CD4-positive, CD25-positive, alpha-beta regulatory T cell (primary cell): ENCODE data around the gene FAM217B. TPM values are rescaled to one million over a fixed set of nuclear protein-coding genes. Genes with fewer than 3 reads are reported as not detected.
"Not testable (repeated sequence)": the region's sequence is repeated elsewhere in the genome, so short reads cannot be mapped to it uniquely, and the experiment has no call there.

ENCODE experiments used
- ATAC-seq, 2 donors: fragments of 150-1000 bp; cut with Tn5 transposase; one replicate each; pipeline ENCODE4 v1.10.0; 2021; ENCODE audit warnings: low read depth in 2 of 2, moderate number of reproducible peaks in 2 of 2, moderate library complexity in 1 of 2
- DNase-seq, 3 donors: peaks; one replicate each; pipeline versions ENCODE4 v3.0.0 to v3.0.0-alpha.2; 2012 to 2022; ENCODE audit warnings: mixed read lengths in 1 of 3
- H3K27ac ChIP-seq: one replicate; pipeline ENCODE4 v1.7.0; 2013; ENCODE audit warnings: mild to moderate bottlenecking, low read length; ENCODE audit not compliant: insufficient read depth, poor library complexity, severe bottlenecking
- H3K27me3 ChIP-seq: one replicate; pipeline ENCODE4 v1.7.0; 2013; ENCODE audit warnings: low read length; ENCODE audit not compliant: control insufficient read depth, insufficient read depth
- H3K36me3 ChIP-seq: one replicate; pipeline ENCODE4 v1.7.0; 2013; ENCODE audit warnings: mild to moderate bottlenecking, low read length, moderate library complexity; ENCODE audit not compliant: control insufficient read depth, insufficient read depth
- H3K4me1 ChIP-seq: 2 replicates; pipeline ENCODE4 v1.7.0; 2013; ENCODE audit warnings: mild to moderate bottlenecking, low read length; ENCODE audit not compliant: insufficient read depth, control insufficient read depth, poor library complexity, severe bottlenecking
- H3K4me3 ChIP-seq: one replicate; pipeline ENCODE4 v1.7.0; 2013; ENCODE audit warnings: low read depth, mild to moderate bottlenecking, low read length, moderate library complexity
- H3K9me3 ChIP-seq, 2 experiments: 1 replicate in 1 of 2; 2 replicates in 1 of 2; pipeline ENCODE4 v1.7.0; 2013; ENCODE audit warnings: low read length in 2 of 2, mild to moderate bottlenecking in 1 of 2, moderate library complexity in 1 of 2; ENCODE audit not compliant: control insufficient read depth in 2 of 2
- H3K27ac Mint-ChIP-seq, 3 donors: one replicate each; pipeline ENCODE4 v1.8.0; 2020 to 2022; ENCODE audit warnings: mild to moderate bottlenecking in 3 of 3, mixed read lengths in 3 of 3, moderate library complexity in 2 of 3
- H3K27me3 Mint-ChIP-seq: one replicate; pipeline ENCODE4 v1.8.0; 2022; ENCODE audit warnings: mild to moderate bottlenecking, mixed read lengths
- H3K36me3 Mint-ChIP-seq: one replicate; pipeline ENCODE4 v1.8.0; 2020; ENCODE audit warnings: mixed read lengths
- H3K4me1 Mint-ChIP-seq, 4 donors: one replicate each; pipeline ENCODE4 v1.8.0; 2020 to 2022; ENCODE audit warnings: mixed read lengths in 4 of 4, mild to moderate bottlenecking in 1 of 4
- H3K4me3 Mint-ChIP-seq, 4 donors: one replicate each; pipeline ENCODE4 v1.8.0; 2020 to 2022; ENCODE audit warnings: mild to moderate bottlenecking in 4 of 4, mixed read lengths in 4 of 4, moderate library complexity in 3 of 4
- H3K9me3 Mint-ChIP-seq, 7 donors: one replicate each; pipeline ENCODE4 v1.8.0; 2020 to 2022; ENCODE audit warnings: mixed read lengths in 7 of 7, mild to moderate bottlenecking in 3 of 7, moderate library complexity in 2 of 7
- polyA plus RNA-seq, 4 donors: library from polyadenylated mRNA; unstranded; fragments of 300-500 nt; fragmentation: Illumina TruSeq; gene quantifications; one replicate each; pipeline ENCODE4 v1.2.3, GENCODE V29; 2021
- total RNA-seq: library from RNA; stranded (reverse); gene quantifications from one replicate; pipeline ENCODE4 v1.2.3, GENCODE V29; 2022

Gene FAM217B
- total and polyA plus RNA-seq, 5 donors from 2014 or later: 15.8 to 30.1 (median 23.6) TPM

GRCh38 chr20:59948212-59948611 lies 8.0 kb downstream of the FAM217B start:
- H3K4me1 Mint-ChIP-seq: peaks cover 14 to 39% (median 24%) of the 10 kb centered on the region in 4 donors
- Histone ChIP-seq H3K4me1 (peaks cover 4% of the 10 kb centered on the region), H3K27me3 (no peaks in the 10 kb centered on the region), H3K9me3 (no peaks in the 10 kb centered on the region), H3K4me3 (peak overlapping the region; percentile 75), H3K36me3 (peaks cover 22% of the 10 kb centered on the region), H3K27ac (peak overlapping the region; percentile 60)
- H3K27me3 Mint-ChIP-seq: no peaks in the 10 kb centered on the region
- ATAC-seq (no peak), DNase-seq (no peak)
- peak overlapping the region in 2 of 3 donors; percentile 15 to 59 for H3K27ac Mint-ChIP-seq
- peaks cover 9% of the 10 kb centered on the region for H3K36me3 Mint-ChIP-seq
- H3K4me3 Mint-ChIP-seq: no peak overlapping the region
- no peaks in the 10 kb centered on the region for H3K9me3 Mint-ChIP-seq

GRCh38 chr20:59948828-59949720 lies 8.9 kb downstream of the FAM217B start:
- Histone ChIP-seq H3K9me3 (no peaks in the 10 kb centered on the region), H3K36me3 (peaks cover 14% of the 10 kb centered on the region), H3K4me3 (peak overlapping the region; percentile 75), H3K27me3 (no peaks in the 10 kb centered on the region), H3K27ac (peak overlapping the region; percentile 60), H3K4me1 (peaks cover 4% of the 10 kb centered on the region)
- Mint-ChIP-seq H3K9me3 (no peaks in the 10 kb centered on the region), H3K4me1 (peaks cover 14 to 39% (median 24%) of the 10 kb centered on the region in 4 donors), H3K4me3 (peak overlapping the region; percentile 13 to 80 (median 71)), H3K27me3 (no peaks in the 10 kb centered on the region), H3K36me3 (peaks cover 8% of the 10 kb centered on the region), H3K27ac (peak overlapping the region; percentile 59 to 99 (median 88))
- ATAC-seq (peak; percentile 78 to 81), DNase-seq (peak; percentile 16 to 86 (median 73))

- Histone ChIP-seq H3K36me3 (peaks cover 5% of the 10 kb centered on the region), H3K27ac (peak overlapping the region; percentile 17), H3K4me1 (peaks cover 4% of the 10 kb centered on the region), H3K9me3 (no peaks in the 10 kb centered on the region), H3K27me3 (no peaks in the 10 kb centered on the region), H3K4me3 (no peak overlapping the region)
- no peak for DNase-seq
- Mint-ChIP-seq H3K27ac (peak overlapping the region in 1 of 3 donors; percentile 78), H3K36me3 (no peaks in the 10 kb centered on the region), H3K4me1 (peaks cover 14 to 33% (median 23%) of the 10 kb centered on the region in 4 donors), H3K4me3 (no peak overlapping the region), H3K27me3 (no peaks in the 10 kb centered on the region), H3K9me3 (no peaks in the 10 kb centered on the region)
- no peak for ATAC-seq
These were observed 9.7 kb downstream of the FAM217B start for GRCh38 chr20:59949911-59950310.

DNA sequence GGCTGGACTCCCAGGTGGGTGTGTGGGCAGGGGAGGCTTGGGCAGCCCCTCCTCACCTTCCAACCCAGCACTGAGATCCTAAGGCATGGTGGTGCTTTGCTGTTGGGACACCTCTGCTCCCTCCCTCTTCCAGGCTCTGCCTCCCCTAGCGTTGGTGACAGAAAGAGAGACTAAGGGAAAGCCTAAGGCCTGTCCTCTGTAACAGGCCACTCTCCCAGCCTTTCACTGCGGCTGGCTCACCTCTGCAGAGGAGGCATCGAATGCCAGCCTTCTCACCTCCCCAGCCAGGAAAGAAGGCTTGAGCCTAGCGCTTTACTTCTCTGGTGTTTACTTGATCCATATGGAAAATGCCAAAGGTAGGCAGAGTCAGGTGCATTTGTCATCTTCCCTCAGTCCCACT lies 14.5 kb downstream of the FAM217B start:
- no peaks in the 10 kb centered on the region for H3K36me3 ChIP-seq
- ATAC-seq (no peak), DNase-seq (no peak)
- H3K27me3 ChIP-seq: no peaks in the 10 kb centered on the region
- no peak overlapping the region for H3K4me3 ChIP-seq
- no peak overlapping the region for H3K27ac ChIP-seq
- Mint-ChIP-seq H3K27me3 (no peaks in the 10 kb centered on the region), H3K4me3 (no peak overlapping the region), H3K9me3 (no peaks in the 10 kb centered on the region), H3K27ac (peak overlapping the region in 2 of 3 donors; percentile 41 to 46), H3K4me1 (peaks cover 0 to 2% (median 0%) of the 10 kb centered on the region in 4 donors), H3K36me3 (peaks cover 5% of the 10 kb centered on the region)
- no peaks in the 10 kb centered on the region for H3K4me1 ChIP-seq
- no peaks in the 10 kb centered on the region for H3K9me3 ChIP-seq

- Histone ChIP-seq H3K4me3 (no peak overlapping the region), H3K9me3 (no peaks in the 10 kb centered on the region), H3K4me1 (no peaks in the 10 kb centered on the region), H3K27me3 (no peaks in the 10 kb centered on the region), H3K36me3 (no peaks in the 10 kb centered on the region), H3K27ac (no peak overlapping the region)
- DNase-seq: peak in 1 of 3 donors; percentile 29
- no peak for ATAC-seq
- Mint-ChIP-seq H3K27ac (peak overlapping the region in 2 of 3 donors; percentile 41 to 46), H3K9me3 (no peaks in the 10 kb centered on the region), H3K36me3 (peaks cover 10% of the 10 kb centered on the region), H3K4me3 (no peak overlapping the region), H3K27me3 (no peaks in the 10 kb centered on the region), H3K4me1 (peaks cover 0 to 2% (median 0%) of the 10 kb centered on the region in 4 donors)
These were observed 15.1 kb downstream of the FAM217B start for GRCh38 chr20:59955131-59955796.

DNA sequence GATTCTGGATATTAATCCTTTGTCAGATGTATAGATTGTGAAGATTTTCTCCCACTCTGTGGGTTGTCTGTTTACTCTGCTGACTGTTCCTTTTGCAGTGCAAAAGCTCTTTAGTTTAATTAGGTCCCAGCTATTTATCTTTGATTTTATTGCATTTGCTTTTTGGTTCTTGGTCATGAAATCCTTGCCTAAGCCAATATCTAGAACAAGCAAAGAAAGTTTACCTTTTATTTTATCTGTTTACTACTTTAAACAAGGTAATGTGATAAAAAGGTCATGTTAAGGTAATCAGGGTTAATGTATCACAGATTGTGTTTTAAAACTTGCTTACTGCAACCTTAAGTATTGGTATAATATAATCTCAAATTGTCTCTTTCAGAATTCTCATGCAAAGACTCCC lies 17.4 kb downstream of the FAM217B start:
- not testable (repeated sequence) for H3K27ac ChIP-seq, H3K4me1 Mint-ChIP-seq, H3K27ac Mint-ChIP-seq, H3K27me3 Mint-ChIP-seq, H3K4me3 Mint-ChIP-seq, H3K4me1 ChIP-seq, H3K9me3 ChIP-seq, DNase-seq, H3K9me3 Mint-ChIP-seq, ATAC-seq, H3K36me3 ChIP-seq, H3K4me3 ChIP-seq, H3K27me3 ChIP-seq
- peaks cover 21% of the 10 kb centered on the region for H3K36me3 Mint-ChIP-seq

- Mint-ChIP-seq H3K36me3 (peaks cover 21% of the 10 kb centered on the region), H3K27ac (no peak within 1 kb of the TSS)
These were observed 17.9 kb downstream of the FAM217B start, which contains the start of gene CDH26 for GRCh38 chr20:59958123-59958522. TSS of gene CDH26 (plus strand) at chr20:59958423. CDS start at chr20:59958727, 304 bp downstream.

More at GRCh38 chr20:59958123-59958522, 17.9 kb downstream of the FAM217B start, which contains the start of gene CDH26:
- Histone ChIP-seq H3K4me1 (no peaks in the 10 kb centered on the region), H3K9me3 (no peaks in the 10 kb centered on the region), H3K27ac (no peak within 1 kb of the TSS), H3K27me3 (no peaks in the 10 kb centered on the region), H3K36me3 (peaks cover 2% of the 10 kb centered on the region), H3K4me3 (no peak within 1 kb of the TSS)
- Mint-ChIP-seq H3K4me3 (no peak within 1 kb of the TSS), H3K27me3 (no peaks in the 10 kb centered on the region), H3K4me1 (no peaks in the 10 kb centered on the region), H3K9me3 (no peaks in the 10 kb centered on the region)
- DNase-seq (no peak), ATAC-seq (no peak)
